Tibial artery (tissue), 4 donors: ENCODE measurements around the gene MPRIP.

ENCODE experiments used
- DNase-seq, 2 donors: peaks; one replicate each; pipeline ENCODE4 v3.0.0-alpha.2; 2019
- H3K27ac ChIP-seq, 2 donors: fragments of 200-600 bp; sonication (generic) in 1 of 2; 1 replicate in 1 of 2; 2 replicates in 1 of 2; pipeline ENCODE4 v1.5.1; 2018 to 2019; ENCODE audit warnings: mild to moderate bottlenecking in 1 of 2
- H3K27me3 ChIP-seq, 2 donors: fragments of 200-600 bp; sonication (generic) in 1 of 2; one replicate each; pipeline versions ENCODE4 v1.5.1 to v1.6.0; 2016 to 2019
- H3K36me3 ChIP-seq, 3 donors: fragments of 200-600 bp; sonication (generic) in 2 of 3; one replicate each; pipeline ENCODE4 v1.5.1; 2016 to 2019; ENCODE audit warnings: mild to moderate bottlenecking in 2 of 3
- H3K4me1 ChIP-seq, 4 donors: fragments of 200-600 bp; sonication (generic) in 2 of 4; 1 replicate in 3 of 4; 2 replicates in 1 of 4; pipeline ENCODE4 v1.5.1; 2016 to 2019
- H3K4me3 ChIP-seq, 2 donors: fragments of 200-600 bp; sonication (generic) in 1 of 2; 1 replicate in 1 of 2; 2 replicates in 1 of 2; pipeline ENCODE4 v1.5.1; 2018 to 2019; ENCODE audit warnings: mild to moderate bottlenecking in 2 of 2
- H3K9me3 ChIP-seq, 3 donors: fragments of 200-600 bp; sonication (generic) in 1 of 3; one replicate each; pipeline ENCODE4 v1.5.1; 2016 to 2019
- intact Hi-C: fragments of 100-400 bp; cut with DNase I; formaldehyde crosslinking; loops from one replicate; pipeline ENCODE4 v1.15.0; 2023; ENCODE audit warnings: low total_unique reads
- TF ChIP-seq, protein P1 (sequence below), 2 experiments: fragments of 200-600 bp in 1 of 2; fragments of 450-650 bp in 1 of 2; IDR thresholded peaks; one replicate each; pipeline ENCODE4 v1.5.1; 2017 to 2019; ENCODE audit warnings: antibody characterized with exemption in 2 of 2, mild to moderate bottlenecking in 1 of 2, moderate library complexity in 1 of 2

MPRIP gene

GRCh38 chr17:17025621-17026020, 16.6 kb upstream of the MPRIP start:
- H3K4me3 ChIP-seq, result no peak overlapping the region
- no peak for DNase-seq
- H3K27ac ChIP-seq, result no peak overlapping the region
- TF ChIP-seq, protein P1, sequence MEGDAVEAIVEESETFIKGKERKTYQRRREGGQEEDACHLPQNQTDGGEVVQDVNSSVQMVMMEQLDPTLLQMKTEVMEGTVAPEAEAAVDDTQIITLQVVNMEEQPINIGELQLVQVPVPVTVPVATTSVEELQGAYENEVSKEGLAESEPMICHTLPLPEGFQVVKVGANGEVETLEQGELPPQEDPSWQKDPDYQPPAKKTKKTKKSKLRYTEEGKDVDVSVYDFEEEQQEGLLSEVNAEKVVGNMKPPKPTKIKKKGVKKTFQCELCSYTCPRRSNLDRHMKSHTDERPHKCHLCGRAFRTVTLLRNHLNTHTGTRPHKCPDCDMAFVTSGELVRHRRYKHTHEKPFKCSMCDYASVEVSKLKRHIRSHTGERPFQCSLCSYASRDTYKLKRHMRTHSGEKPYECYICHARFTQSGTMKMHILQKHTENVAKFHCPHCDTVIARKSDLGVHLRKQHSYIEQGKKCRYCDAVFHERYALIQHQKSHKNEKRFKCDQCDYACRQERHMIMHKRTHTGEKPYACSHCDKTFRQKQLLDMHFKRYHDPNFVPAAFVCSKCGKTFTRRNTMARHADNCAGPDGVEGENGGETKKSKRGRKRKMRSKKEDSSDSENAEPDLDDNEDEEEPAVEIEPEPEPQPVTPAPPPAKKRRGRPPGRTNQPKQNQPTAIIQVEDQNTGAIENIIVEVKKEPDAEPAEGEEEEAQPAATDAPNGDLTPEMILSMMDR (IDR thresholded peaks at IDR 0.05), result no peak
- no peaks in the 10 kb centered on the region for H3K27me3 ChIP-seq
- no peaks in the 10 kb centered on the region for H3K36me3 ChIP-seq
- intact Hi-C loops, result no loop called here
- H3K9me3 ChIP-seq, result no peaks in the 10 kb centered on the region
- H3K4me1 ChIP-seq, result peaks cover 0 to 39% (median 30%) of the 10 kb centered on the region in 4 donors

DNA sequence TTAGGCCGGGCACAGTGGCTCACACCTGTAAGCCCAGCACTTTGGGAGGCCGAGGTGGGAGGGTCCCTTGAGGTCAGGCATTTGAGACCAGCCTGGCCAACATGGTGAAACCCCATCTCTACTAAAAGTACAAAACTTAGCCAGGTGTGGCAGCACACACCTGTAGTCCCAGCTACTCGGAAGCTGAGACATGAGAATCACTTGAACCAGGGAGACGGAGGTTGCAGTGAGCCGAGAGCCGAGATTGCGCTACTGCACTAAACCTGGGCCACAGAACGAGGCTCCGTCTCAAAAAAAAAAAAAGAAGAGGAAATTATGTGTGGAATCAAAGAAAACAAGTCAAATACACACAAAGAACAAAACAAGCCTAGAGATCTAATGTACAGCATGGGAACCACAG, 16.1 kb upstream of the MPRIP start:
- DNase-seq, result no peak
- Histone ChIP-seq H3K36me3 (no peaks in the 10 kb centered on the region), H3K4me3 (no peak overlapping the region), H3K27ac (no peak overlapping the region), H3K27me3 (no peaks in the 10 kb centered on the region), H3K9me3 (no peaks in the 10 kb centered on the region), H3K4me1 (peaks cover 0 to 39% (median 30%) of the 10 kb centered on the region in 4 donors)
- intact Hi-C loops, result no loop called here
- TF ChIP-seq, protein P1 (IDR thresholded peaks at IDR 0.05), result no peak

- H3K27ac ChIP-seq, result no peak overlapping the region
- H3K27me3 ChIP-seq, result no peaks in the 10 kb centered on the region
- intact Hi-C loops, result no loop called here
- H3K4me1 ChIP-seq, result peaks cover 0 to 43% (median 34%) of the 10 kb centered on the region in 4 donors
- H3K4me3 ChIP-seq, result no peak overlapping the region
- DNase-seq, result no peak
- TF ChIP-seq, protein P1 (IDR thresholded peaks at IDR 0.05), result no peak
- no peaks in the 10 kb centered on the region for H3K9me3 ChIP-seq
- H3K36me3 ChIP-seq, result no peaks in the 10 kb centered on the region
Measured at GRCh38 chr17:17027442-17028058, 14.7 kb upstream of the MPRIP start.

GRCh38 chr17:17028059-17028877, 14.0 kb upstream of the MPRIP start:
- H3K9me3 ChIP-seq, result no peaks in the 10 kb centered on the region
- TF ChIP-seq, protein P1 (IDR thresholded peaks at IDR 0.05), result no peak
- peaks cover 0 to 44% (median 37%) of the 10 kb centered on the region in 4 donors for H3K4me1 ChIP-seq
- no peak overlapping the region for H3K27ac ChIP-seq
- H3K27me3 ChIP-seq, result no peaks in the 10 kb centered on the region
- intact Hi-C loops, result no loop called here
- no peak for DNase-seq
- no peaks in the 10 kb centered on the region for H3K36me3 ChIP-seq
- no peak overlapping the region for H3K4me3 ChIP-seq

- H3K27me3 ChIP-seq, result no peaks in the 10 kb centered on the region
- no peaks in the 10 kb centered on the region for H3K9me3 ChIP-seq
- no peak overlapping the region for H3K4me3 ChIP-seq
- TF ChIP-seq, protein P1 (IDR thresholded peaks at IDR 0.05), result no peak
- no peaks in the 10 kb centered on the region for H3K36me3 ChIP-seq
- no peak overlapping the region for H3K27ac ChIP-seq
- peaks cover 0 to 44% (median 37%) of the 10 kb centered on the region in 4 donors for H3K4me1 ChIP-seq
- intact Hi-C loops, result no loop called here
- no peak for DNase-seq
Measured at GRCh38 chr17:17028878-17029535, 13.2 kb upstream of the MPRIP start.
